Left kidney (tissue), 2 donors: ENCODE data around the gene IFIT2. TPM values are rescaled to one million over a fixed set of nuclear protein-coding genes. Genes with fewer than 3 reads are reported as not detected.
A peak's percentile ranks its signal among the peaks of the same experiment; 100 is the strongest.
"Not testable (repeated sequence)": the region's sequence is repeated elsewhere in the genome, so short reads cannot be mapped to it uniquely, and the experiment has no call there.

Experiments
- DNase-seq: peaks from one replicate; pipeline ENCODE4 v3.0.0-alpha.2; 2013
- polyA plus RNA-seq: library from polyadenylated mRNA; unstranded; fragments of 120-200 nt; gene quantifications from one replicate; pipeline ENCODE4 v1.2.1, GENCODE V29; 2013; ENCODE audit not compliant: insufficient read length

IFIT2 gene
- polyA plus RNA-seq, 1 donor, result 8.3 TPM

- DNase-seq, result no peak
Observed at GRCh38 chr10:89307269-89307577, 5.4 kb downstream of the IFIT2 start.

- DNase-seq, result no peak
Observed at GRCh38 chr10:89308266-89308665, 6.4 kb downstream of the IFIT2 start.

GRCh38 chr10:89308736-89309135 is 6.9 kb downstream of the IFIT2 start:
- DNase-seq, result no peak

GRCh38 chr10:89309156-89310055 is 7.6 kb downstream of the IFIT2 start:
- DNase-seq, result no peak

GRCh38 chr10:89310056-89310893 is 8.4 kb downstream of the IFIT2 start:
- no peak for DNase-seq

DNA sequence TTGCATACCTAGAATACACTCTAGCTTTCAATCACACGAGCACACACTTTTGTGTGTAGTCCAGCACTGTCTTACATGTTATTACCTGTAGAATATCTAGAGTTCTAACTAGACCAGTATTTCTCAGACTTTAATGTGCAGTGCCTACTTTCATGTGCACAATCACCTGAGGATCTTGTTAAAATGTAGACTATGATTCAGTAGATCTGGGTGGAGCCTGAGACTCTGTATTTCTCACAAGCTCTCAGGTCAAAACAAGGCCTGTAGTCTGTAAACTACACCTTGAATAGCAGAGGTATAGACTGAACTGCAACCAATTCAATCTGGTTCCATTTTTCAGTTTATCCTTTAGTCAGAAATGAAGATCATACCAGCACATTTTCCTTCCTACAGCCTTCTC is 11.1 kb downstream of the IFIT2 start:
- DNase-seq, result no peak

- DNase-seq, result no peak
Observed at GRCh38 chr10:89314676-89315075, 12.8 kb downstream of the IFIT2 start.

DNA sequence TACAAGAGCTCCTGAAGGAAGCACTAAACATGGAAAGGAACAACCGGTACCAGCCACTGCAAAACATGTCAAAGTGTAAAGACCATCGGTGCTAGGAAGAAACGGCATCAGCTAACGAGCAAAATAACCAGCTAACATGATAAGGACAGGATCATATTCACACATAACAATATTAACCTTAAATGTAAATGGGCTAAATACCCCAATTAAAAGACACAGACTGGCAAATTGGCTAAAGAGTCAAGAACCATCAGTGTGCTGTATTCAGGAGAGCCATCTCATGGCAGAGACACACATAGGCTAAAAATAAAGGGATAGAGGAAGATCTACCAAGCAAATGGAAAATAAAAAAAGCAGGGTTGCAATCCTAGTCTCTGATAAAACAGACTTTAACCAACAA is 16.2 kb downstream of the IFIT2 start:
- not testable (repeated sequence) for DNase-seq

DNA sequence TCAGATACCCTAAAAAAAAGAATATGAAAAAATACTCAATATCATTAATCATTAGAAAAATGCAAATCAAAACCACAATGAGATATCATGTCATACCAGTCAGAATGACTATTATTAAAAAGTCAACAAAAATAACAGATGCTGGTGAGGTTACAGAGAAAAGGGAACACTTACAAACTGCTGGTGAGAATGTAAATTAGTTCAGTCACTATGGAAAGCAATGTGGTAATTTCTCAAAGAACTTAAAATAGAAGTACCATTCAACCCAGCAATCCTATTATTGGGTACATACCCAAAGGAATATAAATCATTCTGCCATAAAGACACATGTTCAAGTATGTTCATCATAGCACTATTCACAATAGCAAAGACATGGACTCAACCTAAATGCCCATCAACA is 23.2 kb downstream of the IFIT2 start:
- DNase-seq, result not testable (repeated sequence)

DNA sequence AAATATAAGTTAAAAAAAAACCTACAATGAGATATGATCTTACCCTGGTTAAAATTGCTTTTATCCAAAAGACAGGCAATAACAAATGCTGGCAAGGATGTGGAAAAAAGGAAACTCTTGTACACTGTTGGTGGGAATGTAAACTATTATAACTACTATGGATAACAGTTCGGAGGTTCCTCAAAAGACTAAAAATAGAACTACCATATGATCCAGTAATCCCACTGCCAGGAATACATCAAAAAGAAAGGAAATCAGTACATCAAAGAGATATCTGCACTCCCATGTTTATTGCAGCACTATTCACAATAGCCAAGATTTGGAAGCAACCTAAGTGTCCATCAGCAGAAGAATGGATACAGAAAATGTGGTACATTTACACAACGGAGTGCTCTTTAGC is 24.0 kb downstream of the IFIT2 start:
- not testable (repeated sequence) for DNase-seq

- peak; percentile 90 for DNase-seq
Observed at GRCh38 chr10:89327803-89328441, 26.1 kb downstream of the IFIT2 start, which contains the start of gene IFIT3. Gene IFIT3, plus strand, starts transcription at chr10:89327997. Its CDS starts 77 bp downstream, at chr10:89328074.

GRCh38 chr10:89329151-89329550 is 27.3 kb downstream of the IFIT2 start:
- DNase-seq, result no peak

DNA sequence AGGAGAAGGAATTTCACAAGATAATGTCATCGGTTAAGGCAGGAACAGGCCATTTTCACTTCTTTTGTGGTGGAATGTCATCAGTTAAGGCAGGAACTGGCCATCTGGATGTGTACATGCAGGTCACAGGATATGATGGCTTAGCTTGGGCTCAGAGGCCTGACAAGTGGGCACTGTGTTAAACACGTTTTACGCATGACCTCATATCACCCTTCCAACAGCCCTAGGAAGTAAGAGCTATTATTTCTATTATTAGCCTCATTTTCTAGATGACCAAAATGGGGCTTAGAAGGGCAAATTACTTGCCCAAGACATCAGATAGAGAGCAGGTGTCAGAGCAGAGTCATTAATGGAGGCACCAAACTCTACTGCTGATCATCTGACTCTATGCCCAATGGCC is 28.2 kb downstream of the IFIT2 start:
- DNase-seq, result not testable (repeated sequence)

GRCh38 chr10:89330537-89331212 is 28.8 kb downstream of the IFIT2 start:
- DNase-seq, result no peak

DNA sequence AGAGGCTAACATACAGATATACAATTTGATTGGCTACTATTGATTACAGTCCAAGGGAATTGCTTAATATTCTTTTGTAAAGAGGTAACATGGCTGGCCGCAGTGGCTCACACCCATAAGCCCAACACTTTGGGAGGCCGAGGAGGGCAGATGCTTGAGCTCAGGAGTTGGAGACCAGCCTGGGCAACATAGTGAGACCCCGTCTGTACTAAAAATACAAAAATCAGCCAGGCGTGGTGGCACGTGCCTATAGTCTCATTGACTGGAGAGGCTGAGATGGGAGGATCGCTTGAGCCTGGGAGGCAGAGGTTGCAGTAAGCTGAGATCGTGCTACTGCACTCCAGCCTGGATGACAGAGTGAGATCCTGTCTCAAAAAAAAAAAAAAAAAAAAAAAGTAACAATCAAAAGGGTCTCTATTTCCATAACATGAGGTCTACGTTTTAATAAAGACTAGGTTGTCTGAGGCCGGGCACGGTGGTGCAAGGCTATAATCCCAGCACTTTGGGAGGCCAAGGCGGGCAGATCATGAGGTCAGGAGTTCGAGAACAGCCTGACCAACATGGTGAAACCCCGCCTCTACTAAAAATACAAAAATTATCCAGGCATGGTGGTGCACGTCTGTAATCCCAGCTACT is 29.8 kb downstream of the IFIT2 start:
- not testable (repeated sequence) for DNase-seq

DNA sequence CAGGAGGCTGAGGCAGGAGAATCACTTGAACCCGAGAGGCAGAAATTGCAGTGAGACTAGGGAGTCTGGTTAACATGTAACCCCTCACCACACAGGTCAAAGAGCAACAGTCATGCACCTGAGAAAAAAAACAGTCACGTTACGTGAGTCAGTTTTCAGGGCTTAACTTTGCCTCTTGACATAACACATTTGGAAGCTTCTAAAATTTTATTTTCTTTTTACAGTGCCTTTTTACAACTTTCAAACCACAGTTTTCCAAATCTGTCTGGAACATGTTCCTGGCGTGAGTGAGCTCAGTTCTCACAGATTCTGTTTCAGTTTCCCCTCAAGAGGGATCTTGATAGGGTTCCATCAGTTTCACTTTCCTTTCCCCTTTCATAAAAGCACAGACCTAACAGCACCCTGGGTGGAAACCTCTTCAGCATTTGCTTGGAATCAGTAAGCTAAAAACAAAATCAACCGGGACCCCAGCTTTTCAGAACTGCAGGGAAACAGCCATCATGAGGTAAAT is 30.3 kb downstream of the IFIT2 start:
- no peak for DNase-seq

GRCh38 chr10:89335226-89335625 is 33.4 kb downstream of the IFIT2 start:
- DNase-seq, result no peak

DNA sequence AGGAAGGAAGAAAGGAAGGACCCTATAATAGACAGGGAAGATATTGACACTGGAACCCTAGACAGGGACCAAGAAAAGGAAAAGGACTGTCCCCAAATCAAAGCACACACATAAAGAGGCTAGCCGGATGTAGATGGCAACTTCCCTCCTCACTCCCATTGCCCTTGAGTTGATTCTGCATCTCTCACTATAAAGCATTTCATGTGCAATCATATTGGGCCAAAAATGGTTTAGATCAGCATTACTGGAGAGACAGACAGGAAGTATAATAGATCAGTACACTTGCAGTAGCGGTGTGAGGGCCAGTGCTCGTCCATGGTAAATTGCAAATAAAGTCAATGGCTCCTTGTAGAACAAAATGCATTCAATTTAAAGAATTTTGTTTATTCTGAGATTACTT is 34.4 kb downstream of the IFIT2 start:
- no peak for DNase-seq

- no peak for DNase-seq
Observed at GRCh38 chr10:89337484-89337883, 35.6 kb downstream of the IFIT2 start.

GRCh38 chr10:89338713-89339112 is 36.9 kb downstream of the IFIT2 start:
- DNase-seq, result no peak

- no peak for DNase-seq
Observed at GRCh38 chr10:89339875-89340274, 38.0 kb downstream of the IFIT2 start.
